Hepatocyte (in vitro differentiated cells): ENCODE measurements around the gene ZFP36.

ENCODE experiments used
- EZH2 ChIP-seq: fragments of 200-600 bp; sonication (generic); IDR thresholded peaks from 2 replicates; pipeline ENCODE4 v1.6.1; 2016; ENCODE audit warnings: antibody characterized with exemption, mild to moderate bottlenecking, borderline replicate concordance
- TF ChIP-seq, protein P1 (sequence below): fragments of 200-600 bp; sonication (generic); IDR thresholded peaks from 2 replicates; pipeline ENCODE4 v1.5.1; 2016; ENCODE audit warnings: antibody characterized with exemption, mild to moderate bottlenecking; ENCODE audit not compliant: poor library complexity

DNA sequence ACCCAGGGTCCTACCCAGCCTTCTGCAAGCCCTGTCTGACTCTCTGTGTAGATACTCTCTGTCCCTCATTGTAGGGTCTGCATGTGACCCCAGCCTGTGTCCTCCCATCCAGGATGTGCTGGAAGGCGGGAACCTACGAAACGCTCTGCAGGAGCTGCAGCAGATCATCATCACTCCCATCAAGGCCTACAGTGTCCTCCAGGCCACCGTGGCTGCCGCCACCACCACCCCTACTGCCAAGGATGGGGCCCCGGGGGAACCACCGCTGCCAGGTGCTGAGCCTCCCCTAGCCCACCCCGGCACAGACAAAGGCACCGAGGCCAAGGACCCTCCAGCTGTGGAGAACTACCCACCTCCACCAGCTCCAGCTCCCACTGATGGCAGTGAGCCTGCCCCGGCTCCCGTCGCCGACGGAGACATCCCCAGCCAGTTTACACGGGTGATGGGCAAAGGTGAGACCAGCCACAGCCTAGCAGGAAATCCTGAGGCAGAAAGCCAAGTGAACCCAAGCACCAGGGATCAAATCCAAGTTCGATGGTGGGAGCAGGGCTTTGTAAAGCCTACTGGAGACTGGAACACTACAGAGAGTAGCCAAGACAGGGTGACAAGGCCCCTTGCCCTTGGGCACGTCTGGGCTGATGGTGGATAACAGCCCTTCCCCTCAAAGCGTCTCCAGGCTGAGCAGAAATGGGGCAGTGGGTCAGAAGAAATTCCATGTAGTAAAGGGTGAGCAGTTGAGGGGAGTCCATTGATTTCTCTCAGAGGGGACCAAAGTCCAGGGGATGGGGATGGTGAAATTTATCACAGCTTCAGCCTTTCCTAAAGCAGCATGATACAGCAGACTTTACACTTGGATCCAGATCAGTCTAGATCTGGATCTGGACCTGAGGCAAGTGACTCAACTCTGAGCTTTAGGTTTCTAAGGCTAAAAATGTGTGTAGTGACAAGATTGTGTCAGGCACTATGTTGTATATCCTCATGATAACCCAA, 29.0 kb upstream of the ZFP36 start:
- TF ChIP-seq, protein P1, sequence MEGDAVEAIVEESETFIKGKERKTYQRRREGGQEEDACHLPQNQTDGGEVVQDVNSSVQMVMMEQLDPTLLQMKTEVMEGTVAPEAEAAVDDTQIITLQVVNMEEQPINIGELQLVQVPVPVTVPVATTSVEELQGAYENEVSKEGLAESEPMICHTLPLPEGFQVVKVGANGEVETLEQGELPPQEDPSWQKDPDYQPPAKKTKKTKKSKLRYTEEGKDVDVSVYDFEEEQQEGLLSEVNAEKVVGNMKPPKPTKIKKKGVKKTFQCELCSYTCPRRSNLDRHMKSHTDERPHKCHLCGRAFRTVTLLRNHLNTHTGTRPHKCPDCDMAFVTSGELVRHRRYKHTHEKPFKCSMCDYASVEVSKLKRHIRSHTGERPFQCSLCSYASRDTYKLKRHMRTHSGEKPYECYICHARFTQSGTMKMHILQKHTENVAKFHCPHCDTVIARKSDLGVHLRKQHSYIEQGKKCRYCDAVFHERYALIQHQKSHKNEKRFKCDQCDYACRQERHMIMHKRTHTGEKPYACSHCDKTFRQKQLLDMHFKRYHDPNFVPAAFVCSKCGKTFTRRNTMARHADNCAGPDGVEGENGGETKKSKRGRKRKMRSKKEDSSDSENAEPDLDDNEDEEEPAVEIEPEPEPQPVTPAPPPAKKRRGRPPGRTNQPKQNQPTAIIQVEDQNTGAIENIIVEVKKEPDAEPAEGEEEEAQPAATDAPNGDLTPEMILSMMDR: no peak
- no peak for TF ChIP-seq EZH2
